OCI-LY1 (cell line): Measurements from ENCODE around the gene NSFL1C.
"Not testable (repeated sequence)": the region's sequence is repeated elsewhere in the genome, so short reads cannot be mapped to it uniquely, and the experiment has no call there.

Experiments
- EZH2 ChIP-seq: fragments of 200-600 bp; sonication (generic), shearing (Covaris generic); IDR thresholded peaks from 2 replicates; pipeline ENCODE4 v1.8.0; 2017; ENCODE audit warnings: borderline replicate concordance, mixed run types, mild to moderate bottlenecking, antibody characterized with exemption, low read length, moderate library complexity, mixed read lengths
- TF ChIP-seq, protein P1 (sequence below): fragments of 200-600 bp; sonication (generic), shearing (Covaris generic); IDR thresholded peaks from 2 replicates; pipeline ENCODE4 v1.5.1; 2017; ENCODE audit warnings: mild to moderate bottlenecking, antibody characterized with exemption, low read length, moderate library complexity, mixed read lengths

DNA sequence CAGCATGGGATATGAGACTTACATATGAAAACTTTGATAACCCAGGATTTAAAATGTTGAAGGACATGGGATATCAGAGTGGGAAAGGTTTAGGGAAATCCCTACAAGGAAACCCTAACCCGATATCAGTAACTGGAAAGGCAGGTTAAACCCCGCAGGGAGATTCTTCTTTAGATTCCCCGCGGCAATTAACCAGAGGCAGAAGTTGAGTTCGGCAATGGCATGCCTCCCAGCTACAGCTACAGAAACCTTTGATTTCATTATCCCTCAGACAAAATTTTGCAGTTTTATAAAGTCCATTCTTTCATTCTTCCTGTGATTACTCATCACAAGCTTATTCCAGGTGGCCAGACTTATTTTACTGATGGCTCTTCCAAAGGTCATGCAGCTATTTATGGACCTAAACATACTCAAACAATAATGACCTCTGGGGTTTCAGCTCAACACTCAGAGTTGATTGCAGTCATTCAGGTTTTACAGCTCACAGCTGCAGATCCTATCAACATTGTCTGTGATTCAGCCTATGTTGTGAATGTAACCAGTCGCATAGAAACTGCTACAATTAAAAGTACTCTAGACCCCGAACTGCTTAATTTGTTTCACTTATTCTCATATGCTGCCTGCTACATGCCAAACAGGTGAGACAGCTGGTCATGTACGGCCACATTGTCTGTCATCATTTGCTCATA lies 66.8 kb downstream of the NSFL1C start:
- TF ChIP-seq, protein P1, sequence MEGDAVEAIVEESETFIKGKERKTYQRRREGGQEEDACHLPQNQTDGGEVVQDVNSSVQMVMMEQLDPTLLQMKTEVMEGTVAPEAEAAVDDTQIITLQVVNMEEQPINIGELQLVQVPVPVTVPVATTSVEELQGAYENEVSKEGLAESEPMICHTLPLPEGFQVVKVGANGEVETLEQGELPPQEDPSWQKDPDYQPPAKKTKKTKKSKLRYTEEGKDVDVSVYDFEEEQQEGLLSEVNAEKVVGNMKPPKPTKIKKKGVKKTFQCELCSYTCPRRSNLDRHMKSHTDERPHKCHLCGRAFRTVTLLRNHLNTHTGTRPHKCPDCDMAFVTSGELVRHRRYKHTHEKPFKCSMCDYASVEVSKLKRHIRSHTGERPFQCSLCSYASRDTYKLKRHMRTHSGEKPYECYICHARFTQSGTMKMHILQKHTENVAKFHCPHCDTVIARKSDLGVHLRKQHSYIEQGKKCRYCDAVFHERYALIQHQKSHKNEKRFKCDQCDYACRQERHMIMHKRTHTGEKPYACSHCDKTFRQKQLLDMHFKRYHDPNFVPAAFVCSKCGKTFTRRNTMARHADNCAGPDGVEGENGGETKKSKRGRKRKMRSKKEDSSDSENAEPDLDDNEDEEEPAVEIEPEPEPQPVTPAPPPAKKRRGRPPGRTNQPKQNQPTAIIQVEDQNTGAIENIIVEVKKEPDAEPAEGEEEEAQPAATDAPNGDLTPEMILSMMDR: not testable (repeated sequence)
- not testable (repeated sequence) for TF ChIP-seq EZH2
